H9 (cell line): Measurements from ENCODE around the gene FSD1. TPM values are rescaled to one million over a fixed set of nuclear protein-coding genes. Genes with fewer than 3 reads are reported as not detected.

ENCODE experiments used
- DNase-seq: peaks from one replicate; pipeline ENCODE4 v3.0.0-alpha.2; 2017
- H2AFZ ChIP-seq: one replicate; pipeline ENCODE4 v1.6.1; 2013; ENCODE audit warnings: mild to moderate bottlenecking, low read length, control low read depth, moderate library complexity
- H2AK5ac ChIP-seq: 2 replicates; pipeline ENCODE4 v1.6.1; 2013; ENCODE audit warnings: low read length, control low read depth, mixed read lengths; ENCODE audit not compliant: insufficient read length
- H2BK120ac ChIP-seq: one replicate; pipeline ENCODE4 v1.6.1; 2013; ENCODE audit warnings: low read depth, mild to moderate bottlenecking, low read length, control low read depth, inconsistent platforms; ENCODE audit not compliant: poor library complexity, severe bottlenecking
- H2BK12ac ChIP-seq: 2 replicates; pipeline ENCODE4 v1.6.1; 2013; ENCODE audit warnings: low read length, control low read depth, mixed read lengths, low read depth; ENCODE audit not compliant: insufficient read length
- H2BK15ac ChIP-seq: 2 replicates; pipeline ENCODE4 v1.6.1; 2013; ENCODE audit warnings: low read depth, low read length, control low read depth
- H2BK20ac ChIP-seq: one replicate; pipeline ENCODE4 v1.6.1; 2013; ENCODE audit warnings: low read depth, mild to moderate bottlenecking, low read length, control low read depth, inconsistent platforms; ENCODE audit not compliant: poor library complexity, severe bottlenecking
- H2BK5ac ChIP-seq: 2 replicates; pipeline ENCODE4 v1.6.1; 2013; ENCODE audit warnings: low read length, control low read depth, mixed read lengths; ENCODE audit not compliant: insufficient read length
- H3K14ac ChIP-seq: 2 replicates; pipeline ENCODE4 v1.6.1; 2013; ENCODE audit warnings: low read length, control low read depth; ENCODE audit not compliant: insufficient read depth
- H3K18ac ChIP-seq: 2 replicates; pipeline ENCODE4 v1.6.1; 2013; ENCODE audit warnings: low read depth, mild to moderate bottlenecking, mixed read lengths, low read length, control low read depth; ENCODE audit not compliant: insufficient read length
- H3K23ac ChIP-seq: 2 replicates; pipeline ENCODE4 v1.6.1; 2013; ENCODE audit warnings: low read length, control low read depth, mixed read lengths, low read depth; ENCODE audit not compliant: insufficient read length
- H3K23me2 ChIP-seq: 2 replicates; pipeline ENCODE4 v1.6.1; 2013; ENCODE audit warnings: low read depth, mild to moderate bottlenecking, mixed read lengths, low read length, control low read depth; ENCODE audit not compliant: insufficient read length, poor library complexity, severe bottlenecking
- H3K27ac ChIP-seq: 2 replicates; pipeline ENCODE4 v1.5.1; 2013; ENCODE audit warnings: low read length, control low read depth, mixed read lengths, low read depth; ENCODE audit not compliant: insufficient read length
- H3K27me3 ChIP-seq: 2 replicates; pipeline ENCODE4 v1.6.1; 2013; ENCODE audit warnings: low read length, control low read depth, inconsistent platforms; ENCODE audit not compliant: insufficient read depth
- H3K4ac ChIP-seq: 2 replicates; pipeline ENCODE4 v1.6.1; 2013; ENCODE audit warnings: low read depth, mild to moderate bottlenecking, control low read depth, inconsistent platforms, low read length, moderate library complexity
- H3K4me1 ChIP-seq: 2 replicates; pipeline ENCODE4 v1.6.1; 2013; ENCODE audit warnings: low read length, control low read depth, inconsistent platforms; ENCODE audit not compliant: insufficient read depth
- H3K4me2 ChIP-seq: 2 replicates; pipeline ENCODE4 v1.6.1; 2013; ENCODE audit warnings: low read length, control low read depth, mixed read lengths; ENCODE audit not compliant: insufficient read length, insufficient read depth
- H3K56ac ChIP-seq: 2 replicates; pipeline ENCODE4 v1.6.1; 2013; ENCODE audit warnings: low read depth, mild to moderate bottlenecking, mixed read lengths, low read length, control low read depth; ENCODE audit not compliant: insufficient read length
- H3K79me1 ChIP-seq: 2 replicates; pipeline ENCODE4 v1.6.1; 2013; ENCODE audit warnings: low read depth, mild to moderate bottlenecking, moderate library complexity, low read length, control low read depth, inconsistent platforms; ENCODE audit not compliant: insufficient read depth, poor library complexity, severe bottlenecking
- H3K79me2 ChIP-seq: 2 replicates; pipeline ENCODE4 v1.6.1; 2013; ENCODE audit warnings: low read length, control low read depth, inconsistent platforms; ENCODE audit not compliant: insufficient read depth
- H3K9ac ChIP-seq: 2 replicates; pipeline ENCODE4 v1.6.1; 2013; ENCODE audit warnings: low read length, control low read depth, mixed read lengths; ENCODE audit not compliant: insufficient read length; ENCODE audit errors: extremely low read depth
- H3K9me3 ChIP-seq: one replicate; pipeline ENCODE4 v1.6.1; 2013; ENCODE audit warnings: low read depth, low read length, inconsistent platforms; ENCODE audit not compliant: control insufficient read depth
- H3T11ph ChIP-seq: one replicate; pipeline ENCODE4 v1.6.1; 2013; ENCODE audit warnings: mild to moderate bottlenecking, low read length, control low read depth, inconsistent platforms
- H4K20me1 ChIP-seq: one replicate; pipeline ENCODE4 v1.6.1; 2013; ENCODE audit not compliant: control insufficient read depth, insufficient read length, insufficient read depth
- H4K5ac ChIP-seq: 2 replicates; pipeline ENCODE4 v1.6.1; 2013; ENCODE audit warnings: low read depth, mild to moderate bottlenecking, mixed read lengths, low read length, control low read depth; ENCODE audit not compliant: insufficient read length
- H4K8ac ChIP-seq: replicated peaks from 2 replicates; pipeline ENCODE4 v1.6.1; 2013; ENCODE audit warnings: low read length, control low read depth, mixed read lengths, low read depth; ENCODE audit not compliant: insufficient read length
- H4K91ac ChIP-seq: 2 replicates; pipeline ENCODE4 v1.6.1; 2013; ENCODE audit warnings: low read depth, mild to moderate bottlenecking, moderate library complexity, mixed read lengths, low read length, control low read depth; ENCODE audit not compliant: insufficient read length
- H3K27ac Mint-ChIP-seq, 3 experiments: 2 replicates in 2 of 3; 3 replicates in 1 of 3; pipeline ENCODE4 v1.8.0; 2020 to 2021; ENCODE audit warnings: mixed read lengths in 3 of 3, mild to moderate bottlenecking in 1 of 3, moderate library complexity in 1 of 3
- H3K27me3 Mint-ChIP-seq: 2 replicates; pipeline ENCODE4 v1.8.0; 2021; ENCODE audit warnings: low read depth, mild to moderate bottlenecking, moderate library complexity, mixed read lengths
- H3K36me3 Mint-ChIP-seq, 3 experiments: 2 replicates in 2 of 3; 3 replicates in 1 of 3; pipeline ENCODE4 v1.8.0; 2020 to 2021; ENCODE audit warnings: low read depth in 3 of 3, mixed read lengths in 3 of 3; ENCODE audit not compliant: insufficient read depth in 1 of 3
- H3K4me1 Mint-ChIP-seq, 2 experiments: 2 replicates each; pipeline ENCODE4 v1.8.0; 2020; ENCODE audit warnings: mixed read lengths in 2 of 2
- H3K4me3 Mint-ChIP-seq, 2 experiments: 2 replicates in 1 of 2; 3 replicates in 1 of 2; pipeline ENCODE4 v1.8.0; 2020 to 2021; ENCODE audit warnings: mild to moderate bottlenecking in 2 of 2, mixed read lengths in 2 of 2, moderate library complexity in 1 of 2
- H3K9me3 Mint-ChIP-seq, 2 experiments: 2 replicates in 1 of 2; 3 replicates in 1 of 2; pipeline ENCODE4 v1.8.0; 2020; ENCODE audit warnings: mild to moderate bottlenecking in 2 of 2, mixed read lengths in 2 of 2, moderate library complexity in 1 of 2
- CTCF ChIP-seq: fragments of 200-600 bp; sonication (generic); conservative IDR thresholded peaks from 3 replicates; pipeline ENCODE4 v1.8.0; 2021; ENCODE audit warnings: antibody characterized with exemption, mild to moderate bottlenecking
- WGBS: extraction: QIAGEN DNeasy Blood & Tissue Kit; methylation state at CpG from one replicate; pipeline ENCODE4 v1.1.7; 2013; ENCODE audit warnings: missing lambda C conversion rate, low lambda C conversion rate, mixed read lengths; ENCODE audit not compliant: insufficient read length; ENCODE audit errors: extremely low coverage; 5-methylcytosine and 5-hydroxymethylcytosine counted together
- total RNA-seq: library from RNA; stranded (reverse); gene quantifications from 2 replicates; pipeline ENCODE4 v1.2.1, GENCODE V29; 2021

The FSD1 gene
- total RNA-seq, 1 experiment from 2014 or later = 53.6 TPM

- H3K4me3 Mint-ChIP-seq = no peak overlapping the region
- no peaks in the 10 kb centered on the region; the same call in none of the 2 replicates for H3K27me3 Mint-ChIP-seq
- no peak overlapping the region for H3K27ac Mint-ChIP-seq
Measured at GRCh38 chr19:4319067-4319718, 14.8 kb downstream of the FSD1 start.

More at GRCh38 chr19:4319067-4319718, 14.8 kb downstream of the FSD1 start:
- no peak for DNase-seq
- Histone ChIP-seq H3K79me1 (no peaks in the 10 kb centered on the region), H3T11ph (no peak overlapping the region), H2AK5ac (no peak overlapping the region), H2BK5ac (no peak overlapping the region), H3K14ac (no peak overlapping the region), H4K8ac (no peak overlapping the region), H3K27me3 (no peaks in the 10 kb centered on the region), H3K9me3 (no peaks in the 10 kb centered on the region), H2BK15ac (no peak overlapping the region), H3K4me2 (no peak overlapping the region), H3K27ac (no peak overlapping the region), H4K91ac (no peak overlapping the region), H3K23me2 (no peaks in the 10 kb centered on the region), H4K5ac (no peak overlapping the region), H4K20me1 (no peaks in the 10 kb centered on the region), H2AFZ (no peak overlapping the region), H2BK12ac (no peak overlapping the region), H3K18ac (no peak overlapping the region), H3K4me1 (no peaks in the 10 kb centered on the region), H3K23ac (no peak overlapping the region), H3K56ac (no peak overlapping the region), H3K9ac (no peak overlapping the region), H2BK120ac (no peak overlapping the region), H3K79me2 (no peaks in the 10 kb centered on the region), H2BK20ac (no peak overlapping the region), H3K4ac (no peak overlapping the region)
- Mint-ChIP-seq H3K36me3 (peaks cover 54 to 72% (median 58%) of the 10 kb centered on the region in 3 experiments), H3K4me1 (no peaks in the 10 kb centered on the region), H3K9me3 (peaks cover 31% of the 10 kb centered on the region in 2 experiments)
- no CpG with 5 or more reads among the region's 2 CpGs for WGBS
- TF ChIP-seq CTCF = no peak
